Prostate gland (tissue), 2 donors: ENCODE measurements around the gene C4A. TPM values are rescaled to one million over a fixed set of nuclear protein-coding genes. Genes with fewer than 3 reads are reported as not detected.

Experiments used
- DNase-seq: peaks from one replicate; pipeline ENCODE4 v3.0.0-alpha.2; 2019; ENCODE audit warnings: low spot score
- H3K27ac ChIP-seq, 2 donors: fragments of 200-600 bp; sonication (generic); 2 replicates each; pipeline ENCODE4 v1.5.1; 2017 to 2019
- H3K27me3 ChIP-seq: fragments of 200-600 bp; sonication (generic); replicated peaks from 2 replicates; pipeline ENCODE4 v1.5.1; 2019; ENCODE audit not compliant: insufficient read depth
- H3K36me3 ChIP-seq, 2 donors: fragments of 200-600 bp; sonication (generic); 1 replicate in 1 of 2; 2 replicates in 1 of 2; pipeline versions ENCODE4 v1.5.1 to v1.8.1; 2017 to 2019
- H3K4me1 ChIP-seq: fragments of 200-600 bp; sonication (generic); replicated peaks from 2 replicates; pipeline ENCODE4 v1.5.1; 2019
- H3K4me3 ChIP-seq, 2 donors: fragments of 200-600 bp; sonication (generic); 2 replicates each; pipeline ENCODE4 v1.5.1; 2017 to 2019
- H3K9me3 ChIP-seq: fragments of 200-600 bp; sonication (generic); 2 replicates; pipeline ENCODE4 v1.5.1; 2017
- POLR2A ChIP-seq: fragments of 450-650 bp; IDR thresholded peaks from one replicate; pipeline ENCODE4 v1.6.1; 2016; ENCODE audit warnings: antibody characterized with exemption, mild to moderate bottlenecking
- POLR2AphosphoS5 ChIP-seq: sonication (generic); formaldehyde crosslinking; IDR thresholded peaks from one replicate; pipeline ENCODE4 v1.6.1; 2017; ENCODE audit warnings: antibody characterized with exemption
- WGBS: methylation state at CpG from one replicate; pipeline ENCODE4 v1.1.5; 2018; 5-methylcytosine and 5-hydroxymethylcytosine counted together
- intact Hi-C: fragments of 100-400 bp; cut with DNase I; formaldehyde crosslinking; loops from one replicate; pipeline ENCODE4 v1.14.2; 2022
- total RNA-seq, 2 donors: library from RNA; depleted of rRNA; stranded (reverse); fragments of >200 nt; gene quantifications; one replicate each; pipeline ENCODE4 v1.1.0, GENCODE V29; 2016
- TF ChIP-seq, protein P1 (sequence below), 4 experiments: fragments of 200-600 bp in 2 of 4; fragments of 450-650 bp in 2 of 4; sonication (generic) in 2 of 4; IDR thresholded peaks; 1 replicate in 3 of 4; 2 replicates in 1 of 4; pipeline ENCODE4 v1.5.1; 2016 to 2019; ENCODE audit warnings: antibody characterized with exemption in 4 of 4, mild to moderate bottlenecking in 2 of 4, moderate library complexity in 2 of 4

Gene C4A
- total RNA-seq, 2 donors from 2014 or later: 32.8 to 196 TPM

DNA sequence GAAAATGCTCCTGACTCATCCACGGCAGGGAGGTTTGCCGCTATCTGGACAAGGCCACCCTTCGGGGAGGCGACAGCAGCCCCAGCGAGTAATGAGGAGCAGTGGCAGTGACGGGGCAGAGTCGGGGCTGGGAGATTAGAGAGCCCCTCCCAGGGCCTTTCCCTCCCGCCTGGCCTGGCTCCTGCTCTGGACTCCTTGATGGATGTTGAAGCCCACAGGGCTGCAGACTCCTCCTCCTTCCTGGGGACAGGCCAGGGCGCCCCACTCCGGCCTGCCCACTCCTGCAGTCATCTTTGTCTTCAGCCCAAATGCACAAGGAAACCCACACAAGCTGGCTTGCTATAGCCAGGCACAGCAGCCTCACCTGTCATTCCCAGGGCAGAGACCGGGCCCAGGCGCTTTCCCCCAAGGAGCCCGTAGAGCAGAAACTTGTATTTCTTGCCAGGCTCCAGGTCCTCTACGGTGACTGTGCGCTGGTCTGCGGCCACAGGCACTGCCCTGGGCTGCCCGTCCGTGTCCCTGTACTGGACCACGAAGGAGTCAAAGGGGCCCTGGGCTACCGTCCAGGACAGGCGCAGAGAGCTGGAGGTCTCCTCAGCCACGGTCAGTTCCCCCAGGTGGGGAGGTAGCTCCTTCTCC lies 64.1 kb downstream of the C4A start:
- H3K27ac ChIP-seq: no peak overlapping the region
- H3K4me1 ChIP-seq: no peaks in the 10 kb centered on the region
- no peak for DNase-seq
- no peak overlapping the region for H3K4me3 ChIP-seq
- intact Hi-C loops: no loop called here
- TF ChIP-seq, protein P1, sequence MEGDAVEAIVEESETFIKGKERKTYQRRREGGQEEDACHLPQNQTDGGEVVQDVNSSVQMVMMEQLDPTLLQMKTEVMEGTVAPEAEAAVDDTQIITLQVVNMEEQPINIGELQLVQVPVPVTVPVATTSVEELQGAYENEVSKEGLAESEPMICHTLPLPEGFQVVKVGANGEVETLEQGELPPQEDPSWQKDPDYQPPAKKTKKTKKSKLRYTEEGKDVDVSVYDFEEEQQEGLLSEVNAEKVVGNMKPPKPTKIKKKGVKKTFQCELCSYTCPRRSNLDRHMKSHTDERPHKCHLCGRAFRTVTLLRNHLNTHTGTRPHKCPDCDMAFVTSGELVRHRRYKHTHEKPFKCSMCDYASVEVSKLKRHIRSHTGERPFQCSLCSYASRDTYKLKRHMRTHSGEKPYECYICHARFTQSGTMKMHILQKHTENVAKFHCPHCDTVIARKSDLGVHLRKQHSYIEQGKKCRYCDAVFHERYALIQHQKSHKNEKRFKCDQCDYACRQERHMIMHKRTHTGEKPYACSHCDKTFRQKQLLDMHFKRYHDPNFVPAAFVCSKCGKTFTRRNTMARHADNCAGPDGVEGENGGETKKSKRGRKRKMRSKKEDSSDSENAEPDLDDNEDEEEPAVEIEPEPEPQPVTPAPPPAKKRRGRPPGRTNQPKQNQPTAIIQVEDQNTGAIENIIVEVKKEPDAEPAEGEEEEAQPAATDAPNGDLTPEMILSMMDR (IDR thresholded peaks at IDR 0.05): no peak
- TF ChIP-seq POLR2AphosphoS5 (no peak), POLR2A (no peak)
- WGBS: 76% methylated on average over 15 of the region's 22 CpGs
- H3K9me3 ChIP-seq: no peaks in the 10 kb centered on the region
- H3K36me3 ChIP-seq: no peaks in the 10 kb centered on the region
- H3K27me3 ChIP-seq: no peaks in the 10 kb centered on the region

DNA sequence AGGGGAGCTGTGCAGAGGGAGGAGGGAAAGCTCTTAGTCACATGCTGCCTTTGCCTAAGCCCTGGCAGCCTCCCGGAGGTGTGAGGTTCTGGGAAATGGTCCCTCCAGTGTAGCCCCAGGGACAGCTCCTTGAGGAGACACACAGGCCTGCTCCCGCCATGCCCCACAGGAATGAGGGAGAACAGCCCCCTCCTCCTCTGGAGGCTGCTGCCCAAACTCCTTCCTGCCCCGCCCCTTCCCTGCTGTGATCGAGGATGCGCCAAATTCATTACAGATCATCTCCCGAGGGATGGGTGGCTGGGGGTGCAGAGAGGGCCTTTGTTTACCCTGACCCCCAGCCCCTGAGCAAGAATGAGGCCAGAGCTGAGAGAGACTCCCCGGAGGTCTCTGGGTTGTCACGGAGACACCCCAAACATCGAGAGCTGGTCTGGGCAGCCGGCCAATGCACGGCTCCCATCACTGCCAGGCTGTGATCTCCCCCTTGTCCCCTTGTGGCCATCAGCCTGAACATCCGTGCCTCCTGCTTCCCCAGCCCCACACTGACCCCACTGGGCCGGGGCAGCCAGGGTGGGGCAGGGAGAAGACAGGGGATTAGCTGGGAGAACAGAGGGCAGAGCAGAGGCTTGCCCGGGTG lies 64.7 kb downstream of the C4A start:
- H3K9me3 ChIP-seq: no peaks in the 10 kb centered on the region
- no peak for DNase-seq
- no peak overlapping the region for H3K4me3 ChIP-seq
- no peaks in the 10 kb centered on the region for H3K36me3 ChIP-seq
- TF ChIP-seq POLR2AphosphoS5 (no peak), POLR2A (no peak)
- TF ChIP-seq, protein P1 (IDR thresholded peaks at IDR 0.05): no peak
- intact Hi-C loops: no loop called here
- no peaks in the 10 kb centered on the region for H3K4me1 ChIP-seq
- peak overlapping the region in 1 of 2 donors; percentile 30 for H3K27ac ChIP-seq
- 27% methylated on average over 13 of the region's 14 CpGs for WGBS
- H3K27me3 ChIP-seq: no peaks in the 10 kb centered on the region

DNA sequence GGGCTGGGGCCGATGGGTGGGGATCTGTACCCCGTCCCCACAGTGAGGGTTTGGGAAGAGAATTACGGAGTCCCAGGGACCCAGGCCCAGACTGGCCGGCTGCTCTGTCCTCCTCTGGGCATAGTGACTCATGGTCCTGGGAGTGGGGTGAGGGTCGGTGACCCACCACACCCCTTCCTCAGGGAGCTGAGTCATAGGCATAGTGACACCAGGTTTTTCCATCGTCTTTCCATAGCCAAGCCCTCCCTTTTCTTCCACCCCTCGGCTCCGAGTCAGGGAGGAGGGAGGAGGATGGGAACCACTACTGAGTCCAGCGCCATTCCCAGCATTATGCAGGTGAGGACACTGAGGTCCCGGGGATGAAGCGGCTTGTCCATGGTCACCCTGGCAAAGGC lies 65.2 kb downstream of the C4A start:
- Histone ChIP-seq H3K9me3 (no peaks in the 10 kb centered on the region), H3K27ac (peak overlapping the region in 1 of 2 donors; percentile 30)
- intact Hi-C loops: no loop called here

DNA sequence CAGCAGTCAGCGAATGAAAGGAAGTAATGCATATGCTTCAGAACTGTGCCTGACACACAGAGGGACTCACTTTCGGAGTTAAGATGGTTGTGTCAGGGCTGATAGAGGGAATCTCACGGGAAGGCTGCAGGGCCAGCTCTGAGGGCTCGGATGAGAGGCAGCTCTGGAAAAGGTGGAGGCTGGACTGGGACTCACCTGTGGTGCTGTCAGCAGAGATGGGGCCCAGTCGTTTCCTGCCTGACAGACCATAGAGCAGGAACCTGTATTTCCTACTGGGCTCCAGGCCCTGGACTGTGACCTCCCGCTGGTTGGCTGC lies 65.6 kb downstream of the C4A start:
- WGBS: 88% methylated on average over 6 of the region's 6 CpGs
- Histone ChIP-seq H3K27me3 (no peaks in the 10 kb centered on the region), H3K27ac (no peak overlapping the region), H3K4me3 (no peak overlapping the region), H3K4me1 (no peaks in the 10 kb centered on the region), H3K9me3 (no peaks in the 10 kb centered on the region), H3K36me3 (no peaks in the 10 kb centered on the region)
- TF ChIP-seq POLR2A: no peak
- TF ChIP-seq, protein P1 (IDR thresholded peaks at IDR 0.05): no peak
- TF ChIP-seq POLR2AphosphoS5: no peak
- DNase-seq: no peak
- intact Hi-C loops: no loop called here

More for the DNA sequence above, 65.2 kb downstream of the C4A start:
- Histone ChIP-seq H3K27me3 (no peaks in the 10 kb centered on the region), H3K4me1 (no peaks in the 10 kb centered on the region), H3K36me3 (no peaks in the 10 kb centered on the region), H3K4me3 (no peak overlapping the region)
- TF ChIP-seq POLR2AphosphoS5 (no peak), POLR2A (no peak)
- TF ChIP-seq, protein P1 (IDR thresholded peaks at IDR 0.05): no peak
- 66% methylated on average over 11 of the region's 11 CpGs for WGBS
- no peak for DNase-seq
